Activated naive CD4-positive, alpha-beta T cell treated with anti-CD3 and anti-CD28 coated beads, Interleukin-2, amount 50 U/mL, for 72 hours (primary cell): ENCODE results near the gene GTF2E1. TPM values are rescaled to one million over a fixed set of nuclear protein-coding genes. Genes with fewer than 3 reads are reported as not detected.
A peak's percentile ranks its signal among the peaks of the same experiment; 100 is the strongest.
"Not testable (repeated sequence)": the region's sequence is repeated elsewhere in the genome, so short reads cannot be mapped to it uniquely, and the experiment has no call there.

Source experiments
- ATAC-seq, 2 donors: fragments of 150-1000 bp; cut with Tn5 transposase; 2 replicates each; pipeline ENCODE4 v1.10.0; 2021; ENCODE audit warnings: mild to moderate bottlenecking in 2 of 2, moderate library complexity in 2 of 2
- DNase-seq, 2 donors: peaks; one replicate each; pipeline ENCODE4 v3.0.0; 2021 to 2022; ENCODE audit warnings: low spot score in 2 of 2
- H3K27ac Mint-ChIP-seq, 2 donors: one replicate each; pipeline ENCODE4 v1.8.0; 2022; ENCODE audit warnings: mild to moderate bottlenecking in 2 of 2, mixed read lengths in 2 of 2
- H3K36me3 Mint-ChIP-seq, 2 donors: one replicate each; pipeline ENCODE4 v1.8.0; 2022; ENCODE audit warnings: mixed read lengths in 2 of 2
- H3K9me3 Mint-ChIP-seq, 2 donors: one replicate each; pipeline ENCODE4 v1.8.0; 2022; ENCODE audit warnings: mixed read lengths in 2 of 2
- total RNA-seq, 2 donors: library from RNA; stranded (reverse); gene quantifications; one replicate each; pipeline ENCODE4 v1.2.3, GENCODE V29; 2022

GTF2E1 gene
- total RNA-seq, 2 donors from 2014 or later: 11.9 to 20.7 TPM

GRCh38 chr3:120743556-120744195, 1.1 kb downstream of the GTF2E1 start:
- DNase-seq (no peak), ATAC-seq (no peak)
- Mint-ChIP-seq H3K36me3 (peaks cover 4 to 11% of the 10 kb centered on the region in 2 donors), H3K27ac (peak overlapping the region; percentile 3 to 93), H3K9me3 (no peaks in the 10 kb centered on the region)

GRCh38 chr3:120745466-120745865, 2.9 kb downstream of the GTF2E1 start:
- no peak for ATAC-seq

GRCh38 chr3:120749843-120750242, 7.3 kb downstream of the GTF2E1 start:
- no peak for ATAC-seq
- DNase-seq: no peak
- no peaks in the 10 kb centered on the region for H3K9me3 Mint-ChIP-seq
- H3K36me3 Mint-ChIP-seq: peaks cover 16 to 41% of the 10 kb centered on the region in 2 donors
- no peak overlapping the region for H3K27ac Mint-ChIP-seq

More at GRCh38 chr3:120745466-120745865, 2.9 kb downstream of the GTF2E1 start:
- Mint-ChIP-seq H3K27ac (no peak overlapping the region), H3K36me3 (peaks cover 7 to 13% of the 10 kb centered on the region in 2 donors), H3K9me3 (no peaks in the 10 kb centered on the region)
- DNase-seq: no peak

GRCh38 chr3:120752230-120752629, 9.7 kb downstream of the GTF2E1 start:
- no peak for ATAC-seq
- Mint-ChIP-seq H3K9me3 (peaks cover 0 to 4% of the 10 kb centered on the region in 2 donors), H3K36me3 (peaks cover 16 to 59% of the 10 kb centered on the region in 2 donors)

GRCh38 chr3:120752865-120753264, 10.3 kb downstream of the GTF2E1 start:
- H3K36me3 Mint-ChIP-seq: peaks cover 16 to 61% of the 10 kb centered on the region in 2 donors
- no peak for ATAC-seq
- no peak for DNase-seq
- H3K27ac Mint-ChIP-seq: no peak overlapping the region
- peaks cover 0 to 4% of the 10 kb centered on the region in 2 donors for H3K9me3 Mint-ChIP-seq

More at GRCh38 chr3:120752230-120752629, 9.7 kb downstream of the GTF2E1 start:
- no peak overlapping the region for H3K27ac Mint-ChIP-seq
- no peak for DNase-seq

GRCh38 chr3:120753810-120754209, 11.3 kb downstream of the GTF2E1 start:
- no peak for ATAC-seq
- peaks cover 0 to 4% of the 10 kb centered on the region in 2 donors for H3K9me3 Mint-ChIP-seq
- no peak for DNase-seq
- peaks cover 16 to 65% of the 10 kb centered on the region in 2 donors for H3K36me3 Mint-ChIP-seq
- H3K27ac Mint-ChIP-seq: no peak overlapping the region

- no peak overlapping the region for H3K27ac Mint-ChIP-seq
- DNase-seq (no peak), ATAC-seq (no peak)
- H3K9me3 Mint-ChIP-seq: peaks cover 0 to 4% of the 10 kb centered on the region in 2 donors
- peaks cover 11 to 66% of the 10 kb centered on the region in 2 donors for H3K36me3 Mint-ChIP-seq
Measured at GRCh38 chr3:120756061-120756460, 13.5 kb downstream of the GTF2E1 start.

GRCh38 chr3:120758551-120758950, 16.0 kb downstream of the GTF2E1 start:
- H3K36me3 Mint-ChIP-seq: peaks cover 4 to 47% of the 10 kb centered on the region in 2 donors
- not testable (repeated sequence) for DNase-seq, ATAC-seq, H3K27ac Mint-ChIP-seq, H3K9me3 Mint-ChIP-seq

- DNase-seq (no peak), ATAC-seq (no peak)
- Mint-ChIP-seq H3K9me3 (no peaks in the 10 kb centered on the region), H3K36me3 (peaks cover 0 to 14% of the 10 kb centered on the region in 2 donors), H3K27ac (no peak overlapping the region)
Measured at GRCh38 chr3:120762615-120763014, 20.1 kb downstream of the GTF2E1 start.

- peaks cover 0 to 9% of the 10 kb centered on the region in 2 donors for H3K36me3 Mint-ChIP-seq
- no peak for ATAC-seq
- no peak overlapping the region for H3K27ac Mint-ChIP-seq
- no peaks in the 10 kb centered on the region for H3K9me3 Mint-ChIP-seq
- no peak for DNase-seq
Measured at GRCh38 chr3:120763601-120764000, 21.1 kb downstream of the GTF2E1 start.

GRCh38 chr3:120764206-120764605, 21.7 kb downstream of the GTF2E1 start:
- Mint-ChIP-seq H3K27ac (no peak overlapping the region), H3K9me3 (no peaks in the 10 kb centered on the region), H3K36me3 (peaks cover 0 to 3% of the 10 kb centered on the region in 2 donors)
- no peak for DNase-seq
- ATAC-seq: no peak

GRCh38 chr3:120765830-120766493, 23.4 kb downstream of the GTF2E1 start:
- ATAC-seq (peak in 1 of 2 donors; percentile 47), DNase-seq (no peak)
- Mint-ChIP-seq H3K27ac (no peak overlapping the region), H3K36me3 (no peaks in the 10 kb centered on the region), H3K9me3 (no peaks in the 10 kb centered on the region)

GRCh38 chr3:120766576-120766975, 24.0 kb downstream of the GTF2E1 start:
- H3K9me3 Mint-ChIP-seq: no peaks in the 10 kb centered on the region

GRCh38 chr3:120767106-120767505, 24.6 kb downstream of the GTF2E1 start:
- ATAC-seq: no peak
- DNase-seq: no peak
- H3K27ac Mint-ChIP-seq: no peak overlapping the region
- no peaks in the 10 kb centered on the region for H3K9me3 Mint-ChIP-seq
- no peaks in the 10 kb centered on the region for H3K36me3 Mint-ChIP-seq

More at GRCh38 chr3:120766576-120766975, 24.0 kb downstream of the GTF2E1 start:
- H3K27ac Mint-ChIP-seq: no peak overlapping the region
- no peaks in the 10 kb centered on the region for H3K36me3 Mint-ChIP-seq
- no peak for ATAC-seq
- DNase-seq: no peak

- no peak for DNase-seq
- ATAC-seq: no peak
- Mint-ChIP-seq H3K9me3 (no peaks in the 10 kb centered on the region), H3K36me3 (peaks cover 0 to 5% of the 10 kb centered on the region in 2 donors), H3K27ac (no peak overlapping the region)
Measured at GRCh38 chr3:120769436-120769835, 26.9 kb downstream of the GTF2E1 start.

GRCh38 chr3:120770891-120771290, 28.3 kb downstream of the GTF2E1 start:
- H3K27ac Mint-ChIP-seq: no peak overlapping the region
- H3K9me3 Mint-ChIP-seq: no peaks in the 10 kb centered on the region

GRCh38 chr3:120772081-120772480, 29.5 kb downstream of the GTF2E1 start:
- no peak overlapping the region for H3K27ac Mint-ChIP-seq
- no peaks in the 10 kb centered on the region for H3K9me3 Mint-ChIP-seq
- ATAC-seq (no peak), DNase-seq (no peak)
- peaks cover 0 to 5% of the 10 kb centered on the region in 2 donors for H3K36me3 Mint-ChIP-seq

More at GRCh38 chr3:120770891-120771290, 28.3 kb downstream of the GTF2E1 start:
- peaks cover 0 to 5% of the 10 kb centered on the region in 2 donors for H3K36me3 Mint-ChIP-seq
- DNase-seq: no peak
- ATAC-seq: no peak
